Breast epithelium (tissue), 3 donors: ENCODE measurements around the gene THBS2.

Source experiments
- CTCF ChIP-seq, 3 donors: fragments of 450-650 bp; IDR thresholded peaks; one replicate each; pipeline ENCODE4 v1.5.1; 2016 to 2017; ENCODE audit warnings: antibody characterized with exemption in 3 of 3, mild to moderate bottlenecking in 3 of 3, moderate library complexity in 3 of 3
- POLR2A ChIP-seq: fragments of 450-650 bp; IDR thresholded peaks from one replicate; pipeline ENCODE4 v1.6.1; 2016; ENCODE audit warnings: antibody characterized with exemption, mild to moderate bottlenecking, moderate library complexity

DNA sequence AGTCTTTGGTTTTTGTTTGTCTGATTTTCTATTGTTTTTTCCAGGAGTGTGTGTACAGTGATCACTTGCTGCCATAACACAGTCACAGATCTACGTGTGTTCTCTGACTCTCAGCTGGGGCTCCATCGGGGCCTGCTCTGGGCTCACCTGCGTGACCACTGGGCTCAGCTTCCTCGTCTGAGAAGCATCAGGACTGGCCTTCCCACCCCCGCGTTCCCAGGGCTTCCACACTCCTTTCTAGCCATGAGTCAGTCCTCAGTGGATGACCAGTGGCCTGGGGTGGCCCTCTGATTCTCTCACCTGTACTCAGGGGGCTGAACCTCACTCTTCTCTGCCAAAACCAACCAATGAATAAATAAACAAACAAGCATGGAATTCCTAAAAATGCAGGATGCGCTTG lies 14.5 kb downstream of the THBS2 start:
- TF ChIP-seq POLR2A (no peak), CTCF (IDR thresholded peaks at IDR 0.05) (no peak)
